Left kidney (tissue), 2 donors: ENCODE results near the gene PISD. TPM values are rescaled to one million over a fixed set of nuclear protein-coding genes. Genes with fewer than 3 reads are reported as not detected.
"Not testable (repeated sequence)": the region's sequence is repeated elsewhere in the genome, so short reads cannot be mapped to it uniquely, and the experiment has no call there.

Experiments used
- DNase-seq: peaks from one replicate; pipeline ENCODE4 v3.0.0-alpha.2; 2013
- polyA plus RNA-seq: library from polyadenylated mRNA; unstranded; fragments of 120-200 nt; gene quantifications from one replicate; pipeline ENCODE4 v1.2.1, GENCODE V29; 2013; ENCODE audit not compliant: insufficient read length

Gene PISD
- polyA plus RNA-seq, 1 donor, result 32.5 TPM

- DNase-seq, result no peak
Observed at GRCh38 chr22:31610611-31611010, 51.4 kb downstream of the PISD start.

DNA sequence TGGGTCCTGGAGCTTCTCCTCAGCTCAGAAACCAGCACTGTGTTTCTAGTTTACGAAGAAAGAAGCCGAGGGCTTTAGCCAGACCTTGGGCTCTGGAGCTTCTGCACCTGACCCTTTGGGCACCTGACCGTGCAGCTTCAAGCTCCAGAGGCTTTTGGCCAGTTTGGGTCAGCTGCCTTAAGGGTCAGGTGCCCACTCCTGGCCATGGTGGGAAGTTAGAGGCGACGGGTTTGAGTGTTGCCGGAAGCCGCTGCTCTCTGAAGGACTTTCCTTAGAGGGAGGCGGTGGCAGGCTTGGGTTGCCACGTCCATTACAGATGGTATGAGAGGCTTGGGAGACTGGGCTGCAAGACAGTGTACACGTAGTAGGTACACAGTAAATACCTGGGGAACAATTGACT, 52.3 kb downstream of the PISD start:
- DNase-seq, result no peak

DNA sequence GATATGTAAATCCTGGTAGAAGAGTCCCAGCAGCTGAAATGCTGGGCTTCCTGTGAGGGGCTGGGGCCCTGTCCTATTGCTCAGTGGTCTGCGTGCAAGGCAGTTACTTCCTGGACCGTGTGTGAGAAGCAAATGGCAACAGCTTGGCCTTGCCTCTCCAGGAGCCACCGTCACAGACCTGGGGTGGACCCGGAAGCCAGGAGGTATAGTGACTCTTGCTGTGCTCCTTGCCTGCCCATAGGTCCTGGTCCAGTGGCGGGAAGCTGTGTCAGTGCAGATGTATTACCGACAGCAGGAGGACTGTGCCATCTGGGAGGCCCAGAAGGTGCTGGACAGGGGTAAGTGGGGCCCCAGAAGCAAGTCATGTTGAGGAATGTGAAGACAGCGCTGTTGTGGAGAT, 54.3 kb downstream of the PISD start:
- DNase-seq, result no peak

GRCh38 chr22:31605851-31606585, 56.0 kb downstream of the PISD start:
- DNase-seq, result no peak

DNA sequence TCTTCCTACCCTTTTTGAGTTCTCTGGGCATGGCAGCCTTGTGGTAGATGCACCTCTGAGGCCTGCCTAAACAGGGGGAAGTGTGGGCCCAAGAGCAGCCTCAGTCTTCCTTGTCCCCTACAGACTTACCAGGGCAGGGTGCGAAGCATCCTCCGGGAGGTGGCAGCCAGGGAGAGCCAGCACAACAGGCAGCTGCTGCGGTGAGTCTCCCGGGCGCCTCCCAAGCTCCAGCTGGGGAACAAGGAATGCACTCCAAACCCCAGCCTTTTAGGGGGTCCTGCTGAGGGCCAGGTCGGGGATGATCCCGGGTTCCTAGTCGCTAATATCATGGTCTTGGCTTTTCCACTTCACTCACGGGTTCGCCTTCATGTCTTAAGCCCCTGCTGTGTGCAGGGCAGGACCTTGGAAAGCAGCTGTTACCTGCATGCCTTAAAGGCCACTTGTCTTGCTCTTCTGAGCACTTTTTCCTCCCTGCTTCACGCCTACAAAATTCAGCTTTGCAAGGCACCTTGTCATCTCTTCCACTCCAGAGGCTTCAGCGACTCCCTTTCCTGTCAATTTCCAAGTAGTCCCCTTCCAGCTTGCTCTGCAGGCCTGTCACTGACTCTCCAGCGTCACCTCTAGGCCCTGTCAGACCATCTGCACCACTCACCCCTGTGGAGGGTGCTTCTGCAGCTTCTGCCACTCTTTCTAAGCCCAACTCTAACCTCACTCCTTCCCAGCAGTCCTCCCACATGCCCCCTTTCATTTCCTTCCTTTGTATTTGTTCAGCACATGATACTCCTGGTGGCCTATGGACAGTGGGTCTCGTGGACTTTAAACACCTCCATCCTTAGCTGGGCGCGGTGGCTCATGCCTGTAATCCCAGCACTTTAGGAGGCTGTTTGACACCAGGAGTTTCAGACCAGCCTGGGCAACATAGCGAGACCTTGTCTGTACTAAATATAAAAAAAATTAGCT, 57.0 kb downstream of the PISD start:
- no peak for DNase-seq

- no peak for DNase-seq
Observed at GRCh38 chr22:31604137-31604705, 57.8 kb downstream of the PISD start.

- DNase-seq, result no peak
Observed at GRCh38 chr22:31603574-31603973, 58.4 kb downstream of the PISD start.

- DNase-seq, result no peak
Observed at GRCh38 chr22:31603081-31603525, 58.9 kb downstream of the PISD start.

GRCh38 chr22:31602259-31602952, 59.6 kb downstream of the PISD start:
- DNase-seq, result peak; percentile 29

DNA sequence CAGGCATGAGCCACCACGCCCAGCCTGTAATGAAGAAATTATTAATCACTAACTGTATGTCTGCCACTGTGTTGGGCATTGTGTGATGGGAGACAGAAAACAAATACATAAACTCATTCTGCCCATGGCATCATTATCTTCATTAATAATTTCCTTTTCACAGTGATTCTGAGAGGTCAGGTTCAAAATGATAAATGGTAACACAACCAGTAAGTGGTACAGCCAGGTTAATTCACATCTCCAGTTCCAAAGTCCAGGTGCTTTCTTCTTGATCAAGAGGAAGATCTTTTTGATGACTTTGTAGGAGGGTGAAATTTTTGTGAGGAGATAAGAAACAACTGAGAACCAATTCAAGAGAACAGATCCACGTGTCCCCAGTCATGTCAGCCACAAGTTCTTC, 66.7 kb downstream of the PISD start:
- no peak for DNase-seq

GRCh38 chr22:31590161-31590560, 71.9 kb downstream of the PISD start:
- DNase-seq, result not testable (repeated sequence)

DNA sequence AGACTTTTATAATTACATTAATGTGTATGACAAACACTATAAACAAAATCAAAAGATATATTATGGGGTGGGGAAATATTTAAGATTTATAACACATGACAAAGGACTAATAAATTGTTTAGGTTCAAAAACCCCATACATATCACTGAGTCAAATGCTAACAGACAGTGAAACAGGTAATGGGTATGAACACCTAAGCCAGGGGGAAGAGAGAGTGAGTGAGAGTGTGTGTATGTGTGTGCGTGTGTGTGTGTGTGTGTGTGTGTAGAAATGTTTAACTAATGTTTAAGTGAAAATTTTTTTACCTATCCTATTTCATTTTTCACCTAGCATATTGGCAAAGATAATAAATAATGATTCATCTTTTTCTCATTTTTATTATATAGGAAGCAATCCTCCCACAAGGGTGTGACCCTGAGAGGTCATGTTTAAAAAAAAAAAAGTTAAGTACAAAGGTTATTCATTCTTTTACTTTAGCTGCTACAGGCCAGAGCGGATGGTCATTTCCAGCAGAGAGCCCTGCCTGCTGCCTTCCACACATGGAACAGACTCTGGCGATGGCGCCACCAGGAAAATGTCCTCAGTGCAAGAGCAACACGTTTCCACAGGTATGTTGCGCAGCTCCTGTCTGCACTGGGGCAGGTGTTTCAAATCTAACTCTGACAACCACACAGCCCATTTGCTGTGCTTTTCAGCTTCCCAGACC, 72.9 kb downstream of the PISD start:
- no peak for DNase-seq

DNA sequence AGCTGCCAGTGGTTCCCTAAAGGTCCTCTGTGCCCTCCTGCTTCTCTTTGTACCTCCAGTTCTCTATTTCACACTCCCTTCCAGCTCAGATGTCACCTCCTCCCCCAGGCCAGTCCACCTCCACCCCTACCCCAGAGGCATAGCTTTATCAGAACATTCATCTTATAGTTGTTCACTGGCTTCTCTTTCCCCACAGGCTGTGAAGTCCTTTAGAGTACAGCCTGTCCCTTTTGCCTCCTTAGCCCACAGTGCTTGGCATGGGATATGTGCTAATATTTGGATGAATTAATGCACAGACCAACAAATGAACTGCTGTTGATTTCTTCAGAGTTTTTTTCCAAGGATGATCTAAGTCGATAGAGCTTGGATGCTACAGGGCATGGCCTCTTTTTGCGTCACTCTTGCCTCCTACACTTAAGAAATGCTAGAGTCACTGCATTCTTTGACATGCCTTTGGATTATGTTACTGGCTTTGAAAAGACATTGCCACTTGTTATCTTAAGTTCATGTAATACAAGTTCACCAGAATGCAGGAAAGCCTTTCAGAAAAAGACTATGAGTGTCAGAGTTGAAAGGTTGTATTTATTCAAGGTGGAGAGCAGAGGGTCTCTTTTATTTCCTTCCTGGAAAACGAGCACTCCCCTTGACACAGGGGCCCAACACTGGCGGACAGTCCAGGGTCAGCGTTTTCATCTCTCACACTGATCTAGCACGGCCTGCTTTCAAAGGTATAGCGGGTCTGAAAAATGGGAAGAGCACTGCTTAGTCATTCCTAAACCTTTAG, 75.7 kb downstream of the PISD start:
- DNase-seq, result peak; percentile 64

DNA sequence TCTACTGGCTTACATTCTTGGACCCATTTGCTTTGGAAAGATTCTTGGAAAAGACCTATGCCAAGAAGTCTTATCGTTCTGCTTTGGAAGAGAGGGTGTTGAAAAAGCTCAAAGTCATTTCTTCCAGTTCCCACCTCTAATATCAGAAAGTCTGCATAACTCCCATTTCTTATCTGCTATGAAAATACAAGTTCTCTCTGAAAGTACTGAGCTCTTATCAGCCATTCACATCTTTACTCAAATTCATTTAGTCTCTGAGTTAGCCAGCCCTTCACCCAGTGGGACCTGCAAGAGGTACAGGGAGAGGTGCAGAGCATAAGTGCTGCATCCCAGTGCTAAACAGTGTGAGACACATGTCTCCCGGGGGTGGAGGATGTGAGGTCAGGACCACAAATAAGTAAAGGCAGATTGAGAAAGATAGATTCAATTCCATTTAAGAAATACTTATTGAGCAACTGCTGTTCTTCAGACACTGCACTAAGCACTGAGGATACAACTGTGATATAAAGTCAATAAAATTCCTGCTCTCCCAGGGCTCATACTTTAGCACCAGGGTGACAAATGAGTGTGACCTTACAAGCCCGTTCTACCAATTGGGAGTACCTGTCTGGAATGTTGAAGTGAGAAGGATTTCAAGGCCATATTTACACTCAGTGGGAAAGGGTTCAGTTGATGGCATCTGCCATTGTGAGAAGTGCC, 76.7 kb downstream of the PISD start:
- no peak for DNase-seq

DNA sequence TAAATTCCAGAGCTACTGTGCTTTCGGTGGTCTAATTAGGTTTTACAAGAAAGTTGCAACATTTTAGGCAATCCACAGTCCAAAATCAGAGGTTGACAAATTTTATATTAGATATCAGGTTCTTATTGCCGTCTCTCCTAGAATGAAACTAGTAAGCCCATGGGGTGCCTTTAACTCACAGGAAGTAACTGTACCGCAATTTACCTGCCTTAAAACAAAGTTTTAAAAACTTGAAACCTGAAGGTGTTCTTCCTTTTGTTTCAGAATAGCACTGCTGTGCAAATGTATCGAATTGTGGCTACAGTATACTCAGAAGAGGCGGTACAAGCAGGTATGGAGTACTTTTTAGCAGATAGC, 77.2 kb downstream of the PISD start:
- no peak for DNase-seq

- no peak for DNase-seq
Observed at GRCh38 chr22:31583861-31584485, 78.0 kb downstream of the PISD start.

- DNase-seq, result no peak
Observed at GRCh38 chr22:31579835-31580242, 82.2 kb downstream of the PISD start.

- DNase-seq, result no peak
Observed at GRCh38 chr22:31578171-31578570, 83.8 kb downstream of the PISD start.

DNA sequence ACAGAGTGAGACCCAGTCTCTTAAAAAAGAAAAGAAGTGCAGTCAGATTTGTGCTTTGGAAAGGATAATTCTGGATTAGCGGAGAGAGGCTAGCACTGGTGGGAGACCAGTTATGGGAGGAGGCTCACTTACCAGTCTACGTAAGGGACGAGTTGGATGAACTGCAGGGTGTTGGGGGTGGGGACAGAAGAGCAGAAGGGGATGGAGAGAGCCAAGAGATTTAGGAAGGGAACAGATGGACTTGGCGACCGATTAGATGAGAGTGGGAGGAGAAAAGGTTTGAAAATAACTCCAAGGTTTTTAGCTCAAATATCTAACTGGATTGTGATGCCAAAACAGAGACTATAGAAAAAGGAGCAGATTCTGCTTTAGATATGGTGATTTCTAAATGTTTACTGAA, 84.3 kb downstream of the PISD start:
- DNase-seq, result no peak

GRCh38 chr22:31575190-31575589, 86.8 kb downstream of the PISD start:
- DNase-seq, result no peak
